A549 (cell line): ENCODE results near the gene CDH5.

Experiments used
- CTCF ChIP-seq: fragments of >200 bp; sonication (Bioruptor Twin); formaldehyde crosslinking; IDR thresholded peaks from 3 replicates; pipeline ENCODE4 v1.5.1; 2016
- HOXA7 ChIP-seq: fragments of 250-450 bp; sonication (Bioruptor Pico); IDR thresholded peaks from 2 replicates; pipeline ENCODE4 v1.5.0; 2020; ENCODE audit warnings: mild to moderate bottlenecking, moderate library complexity
- PHF8 ChIP-seq: fragments of 200-600 bp; sonication (generic); IDR thresholded peaks from 2 replicates; pipeline ENCODE4 v1.6.1; 2016; ENCODE audit warnings: low read depth, mild to moderate bottlenecking, antibody characterized with exemption, moderate library complexity, borderline replicate concordance

GRCh38 chr16:66372898-66373155 is 6.3 kb downstream of the CDH5 start:
- TF ChIP-seq CTCF (no peak), PHF8 (no peak), HOXA7 (no peak)
